Pancreas (tissue), 10 donors: ENCODE measurements around the gene MAP1LC3C. TPM values are rescaled to one million over a fixed set of nuclear protein-coding genes. Genes with fewer than 3 reads are reported as not detected.
"Not testable (repeated sequence)": the region's sequence is repeated elsewhere in the genome, so short reads cannot be mapped to it uniquely, and the experiment has no call there.

Experiments used
- ATAC-seq, 4 donors: fragments of 200-7000 bp; cut with Tn5 transposase; one replicate each; pipeline versions ENCODE4 v1.8.0 to v1.9.1; 2020; ENCODE audit warnings: mild to moderate bottlenecking in 4 of 4, moderate library complexity in 4 of 4
- DNase-seq, 6 donors: peaks; one replicate each; pipeline ENCODE4 v3.0.0-alpha.2; 2020
- FAIRE-seq: peaks from 2 replicates; lab custom pipeline; 2012; peaks lifted over from hg19 to GRCh38; lab: Jason Lieb, UNC
- H3K27ac ChIP-seq, 4 donors: fragments of 200-600 bp; sonication (generic); 1 replicate in 3 of 4; 2 replicates in 1 of 4; pipeline versions ENCODE4 v1.5.0 to v1.8.0; 2020
- H3K27me3 ChIP-seq, 4 donors: fragments of 200-600 bp; one replicate each; pipeline ENCODE4 v1.8.0; 2021
- H3K36me3 ChIP-seq, 3 donors: fragments of 200-600 bp; sonication (generic) in 1 of 3; one replicate each; pipeline versions ENCODE4 v1.5.0 to v1.8.0; 2020 to 2021
- H3K4me1 ChIP-seq, 3 donors: fragments of 200-600 bp; one replicate each; pipeline ENCODE4 v1.8.0; 2021
- H3K4me3 ChIP-seq, 4 donors: fragments of 200-600 bp; sonication (generic) in 2 of 4; one replicate each; pipeline versions ENCODE4 v1.5.0 to v1.8.0; 2020 to 2021
- H3K9me3 ChIP-seq, 4 donors: fragments of 200-600 bp; one replicate each; pipeline ENCODE4 v1.8.0; 2021
- WGBS, 2 donors: extraction: QIAGEN DNeasy Blood & Tissue Kit; methylation state at CpG; one replicate each; pipeline ENCODE4 v1.1.7; 2013; 5-methylcytosine and 5-hydroxymethylcytosine counted together
- intact Hi-C, 3 donors: fragments of 100-400 bp; cut with DNase I; formaldehyde crosslinking; loops; one replicate each; pipeline versions ENCODE4 v1.11.1 to v1.14.2; 2022
- polyA plus RNA-seq, 2 donors: library from polyadenylated mRNA; stranded (reverse); fragments of 200-250 nt; gene quantifications; one replicate each; pipeline ENCODE4 v1.2.3, GENCODE V29; 2013
- total RNA-seq, 6 donors: library from RNA; stranded (reverse); fragmentation: NEBNext Ultra II Directional in 4 of 6; extraction: Animal tissue kit (Norgen Biotek cat#: 25700) in 4 of 6; gene quantifications; one replicate each; pipeline versions ENCODE4 v1.2.1 to v1.2.4, GENCODE V29; 2021 to 2023
- TF ChIP-seq, protein P1 (sequence below), 4 donors: fragments of 200-600 bp; sonication (generic) in 3 of 4; IDR thresholded peaks; one replicate each; pipeline versions ENCODE4 v1.5.0 to v1.8.0; 2021; ENCODE audit warnings: antibody characterized with exemption in 4 of 4
- donor health status: healthy with polysubstance abuse.
- donor health status: DM: no; HTN: no; CAD: no; lungs with moderate emphysema.
- donor health status: DM: no; HTN: no; CAD: no.
- donor health status: control.
- donor health status: control.
- donor health status: Bipolar disorder and iron deficiency.
- donor health status: DM: yes; HTN: yes; CAD: no.
- donor health status: DM: no; HTN: no; CAD: no.
- donor health status: DM: no; HTN: no; CAD: no.
- donor health status: DM: yes; HTN: yes; CAD: no.

The MAP1LC3C gene
- total and polyA plus RNA-seq, 8 donors = 0.35 to 0.93 (median 0.38) TPM; not detected in 5

DNA sequence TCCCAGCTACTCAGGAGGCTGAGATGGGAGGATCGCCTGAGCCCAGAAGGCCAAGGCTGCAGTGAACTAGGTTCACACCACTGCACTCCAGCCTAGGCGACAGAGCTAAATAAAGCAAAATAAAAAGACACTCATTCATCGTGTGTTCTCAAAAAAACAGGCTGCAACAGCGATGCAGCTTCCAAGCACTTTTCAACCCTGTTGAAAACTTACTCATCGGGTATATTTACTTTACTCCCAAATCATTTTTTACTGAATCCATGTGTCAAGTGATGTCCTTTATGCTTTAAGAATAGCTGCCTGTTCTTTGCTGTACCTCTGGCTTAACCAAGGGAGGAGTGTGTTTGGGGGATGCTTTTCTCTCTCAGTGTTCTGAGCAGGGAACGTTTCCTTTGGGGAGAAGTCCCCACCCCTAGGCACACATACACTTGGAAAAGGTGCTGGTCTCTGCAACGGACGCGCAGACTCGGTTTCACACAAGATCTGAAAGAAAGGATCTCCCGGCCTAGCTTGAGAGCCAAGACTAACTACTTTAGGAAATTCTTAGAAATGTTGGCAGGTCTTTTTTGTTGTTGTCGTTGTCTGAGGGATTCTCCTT is 1.4 kb downstream of the MAP1LC3C start:
- no peak overlapping the region for H3K4me3 ChIP-seq
- no peaks in the 10 kb centered on the region for H3K27me3 ChIP-seq
- intact Hi-C loops = no loop called here
- ATAC-seq (no peak), FAIRE-seq (no peak), DNase-seq (no peak)
- no peaks in the 10 kb centered on the region for H3K36me3 ChIP-seq
- no peaks in the 10 kb centered on the region for H3K4me1 ChIP-seq
- H3K9me3 ChIP-seq = no peaks in the 10 kb centered on the region
- no peak overlapping the region for H3K27ac ChIP-seq
- TF ChIP-seq, protein P1, sequence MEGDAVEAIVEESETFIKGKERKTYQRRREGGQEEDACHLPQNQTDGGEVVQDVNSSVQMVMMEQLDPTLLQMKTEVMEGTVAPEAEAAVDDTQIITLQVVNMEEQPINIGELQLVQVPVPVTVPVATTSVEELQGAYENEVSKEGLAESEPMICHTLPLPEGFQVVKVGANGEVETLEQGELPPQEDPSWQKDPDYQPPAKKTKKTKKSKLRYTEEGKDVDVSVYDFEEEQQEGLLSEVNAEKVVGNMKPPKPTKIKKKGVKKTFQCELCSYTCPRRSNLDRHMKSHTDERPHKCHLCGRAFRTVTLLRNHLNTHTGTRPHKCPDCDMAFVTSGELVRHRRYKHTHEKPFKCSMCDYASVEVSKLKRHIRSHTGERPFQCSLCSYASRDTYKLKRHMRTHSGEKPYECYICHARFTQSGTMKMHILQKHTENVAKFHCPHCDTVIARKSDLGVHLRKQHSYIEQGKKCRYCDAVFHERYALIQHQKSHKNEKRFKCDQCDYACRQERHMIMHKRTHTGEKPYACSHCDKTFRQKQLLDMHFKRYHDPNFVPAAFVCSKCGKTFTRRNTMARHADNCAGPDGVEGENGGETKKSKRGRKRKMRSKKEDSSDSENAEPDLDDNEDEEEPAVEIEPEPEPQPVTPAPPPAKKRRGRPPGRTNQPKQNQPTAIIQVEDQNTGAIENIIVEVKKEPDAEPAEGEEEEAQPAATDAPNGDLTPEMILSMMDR (IDR thresholded peaks at IDR 0.05) = no peak
- WGBS, 2 donors = 75 to 79% methylated on average over 12 of the region's 12 CpGs

DNA sequence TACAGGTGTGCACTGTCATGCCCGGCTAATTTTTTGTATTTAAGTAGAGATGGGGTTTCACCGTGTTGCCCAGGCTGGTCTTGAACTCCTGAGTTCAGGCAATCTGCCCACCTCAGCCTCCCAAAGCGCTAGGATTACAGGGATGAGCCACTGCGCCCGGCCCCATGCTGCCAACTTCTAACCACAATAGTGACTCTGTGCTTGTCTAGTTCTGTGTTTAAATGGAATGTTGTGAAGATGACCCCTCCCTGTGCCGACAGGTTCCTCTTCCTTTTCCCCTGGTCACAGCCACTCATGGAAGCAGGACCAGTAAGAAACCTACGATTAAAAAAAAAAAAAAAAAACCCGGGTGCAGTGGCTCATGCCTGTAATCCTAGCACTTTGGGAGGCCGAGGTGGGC is 4.7 kb downstream of the MAP1LC3C start:
- Histone ChIP-seq H3K4me3 (no peak overlapping the region), H3K9me3 (no peaks in the 10 kb centered on the region), H3K27ac (no peak overlapping the region), H3K36me3 (no peaks in the 10 kb centered on the region), H3K27me3 (no peaks in the 10 kb centered on the region), H3K4me1 (no peaks in the 10 kb centered on the region)
- intact Hi-C loops = no loop called here
- FAIRE-seq = no peak
- ATAC-seq = no peak
- TF ChIP-seq, protein P1 (IDR thresholded peaks at IDR 0.05) = no peak
- WGBS, 2 donors = 63 to 71% methylated on average over 9 of the region's 9 CpGs
- no peak for DNase-seq

DNA sequence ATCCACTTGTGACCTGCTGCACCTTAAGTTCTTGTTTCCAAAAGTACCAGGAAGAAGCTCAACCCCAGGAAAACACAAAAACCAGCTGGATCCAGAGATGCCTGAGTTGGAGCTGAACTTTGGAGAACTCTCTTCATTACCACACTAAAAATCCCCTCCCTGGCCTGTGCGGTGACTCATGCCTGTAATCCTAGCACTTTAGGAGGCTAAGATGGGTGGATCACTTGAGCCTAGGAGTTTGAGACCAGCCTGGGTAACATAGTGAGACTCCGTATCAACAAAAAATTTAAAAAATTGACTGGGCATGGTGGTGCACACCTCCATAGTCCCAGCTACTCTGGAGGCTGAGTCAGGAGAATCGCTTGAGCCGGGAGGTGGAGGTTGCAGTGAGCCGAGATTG is 6.2 kb downstream of the MAP1LC3C start:
- no peak overlapping the region for H3K27ac ChIP-seq
- H3K4me1 ChIP-seq = no peaks in the 10 kb centered on the region
- TF ChIP-seq, protein P1 (IDR thresholded peaks at IDR 0.05) = no peak
- H3K9me3 ChIP-seq = no peaks in the 10 kb centered on the region
- 77 to 92% methylated on average over 5 of the region's 5 CpGs for WGBS, 2 donors
- DNase-seq (no peak), FAIRE-seq (no peak), ATAC-seq (peak in 2 of 4 donors; percentile 26 to 27)
- H3K4me3 ChIP-seq = no peak overlapping the region
- H3K27me3 ChIP-seq = no peaks in the 10 kb centered on the region
- intact Hi-C loops = no loop called here
- H3K36me3 ChIP-seq = no peaks in the 10 kb centered on the region

DNA sequence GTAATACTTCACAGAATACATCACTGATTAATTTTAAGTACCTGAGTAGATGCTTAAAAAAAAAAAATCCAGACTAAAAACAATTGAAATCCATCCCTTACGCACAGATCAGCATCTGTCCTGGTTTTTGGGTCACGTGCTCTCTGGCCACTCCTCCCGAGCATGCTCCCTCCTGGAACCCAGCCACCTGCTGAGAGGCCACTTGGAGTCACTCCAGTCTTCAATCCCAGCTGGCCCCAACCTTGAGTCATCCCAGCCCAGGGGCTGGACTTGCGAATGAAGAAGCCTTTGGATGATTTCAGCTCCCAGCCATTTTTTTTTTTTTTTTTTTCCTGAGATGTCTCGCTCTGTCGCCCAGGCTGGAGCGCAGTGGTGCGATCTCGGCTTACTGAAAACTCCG is 8.9 kb downstream of the MAP1LC3C start:
- intact Hi-C loops = no loop called here
- Histone ChIP-seq H3K36me3 (no peaks in the 10 kb centered on the region), H3K4me1 (no peaks in the 10 kb centered on the region), H3K27me3 (no peaks in the 10 kb centered on the region), H3K4me3 (no peak overlapping the region), H3K9me3 (no peaks in the 10 kb centered on the region), H3K27ac (no peak overlapping the region)
- TF ChIP-seq, protein P1 (IDR thresholded peaks at IDR 0.05) = no peak
- FAIRE-seq = no peak
- peak; percentile 38 to 63 (median 57) for DNase-seq
- 60 to 69% methylated on average over 10 of the region's 10 CpGs for WGBS, 2 donors
- ATAC-seq = peak; percentile 56 to 79 (median 73)

DNA sequence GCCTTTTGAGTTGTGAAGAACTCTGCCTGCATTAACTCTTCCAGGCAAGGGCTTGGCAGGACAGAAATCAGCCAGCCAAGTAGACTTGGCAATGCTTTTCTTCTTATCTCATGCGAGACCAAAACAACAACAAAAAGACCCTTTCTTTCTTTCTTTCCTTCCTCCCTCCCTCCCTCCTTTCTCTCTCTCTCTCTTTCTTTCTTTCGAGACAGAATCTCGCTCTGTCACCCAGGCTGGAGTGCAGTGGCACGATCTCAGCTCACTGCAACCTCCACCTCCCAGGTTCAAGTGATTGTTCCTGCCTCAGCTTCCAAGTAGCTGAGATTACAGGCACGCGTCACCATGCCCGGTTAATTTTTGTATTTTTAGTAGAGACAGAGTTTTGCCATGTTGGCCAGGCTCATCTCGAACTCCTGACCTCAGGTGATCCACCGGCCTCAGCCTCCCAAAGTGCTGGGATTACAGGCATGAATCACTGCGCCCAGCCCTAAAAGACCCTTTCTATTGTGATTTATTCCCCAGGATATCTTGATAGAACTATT is 10.4 kb downstream of the MAP1LC3C start:
- DNase-seq, FAIRE-seq, H3K27me3 ChIP-seq, H3K27ac ChIP-seq, intact Hi-C loops, H3K36me3 ChIP-seq, H3K9me3 ChIP-seq, ATAC-seq, H3K4me1 ChIP-seq, H3K4me3 ChIP-seq: not testable (repeated sequence)
- 58 to 70% methylated on average over 10 of the region's 10 CpGs for WGBS, 2 donors
